HG02571 (cell line): ENCODE measurements around the gene STMND1.

ENCODE experiments used
- ATAC-seq: cut with Tn5 transposase; IDR thresholded peaks from one replicate; pipeline ENCODE4 v1.9.1; 2021; ENCODE audit warnings: mild to moderate bottlenecking, moderate library complexity; ENCODE audit not compliant: unreplicated experiment

STMND1 gene

DNA sequence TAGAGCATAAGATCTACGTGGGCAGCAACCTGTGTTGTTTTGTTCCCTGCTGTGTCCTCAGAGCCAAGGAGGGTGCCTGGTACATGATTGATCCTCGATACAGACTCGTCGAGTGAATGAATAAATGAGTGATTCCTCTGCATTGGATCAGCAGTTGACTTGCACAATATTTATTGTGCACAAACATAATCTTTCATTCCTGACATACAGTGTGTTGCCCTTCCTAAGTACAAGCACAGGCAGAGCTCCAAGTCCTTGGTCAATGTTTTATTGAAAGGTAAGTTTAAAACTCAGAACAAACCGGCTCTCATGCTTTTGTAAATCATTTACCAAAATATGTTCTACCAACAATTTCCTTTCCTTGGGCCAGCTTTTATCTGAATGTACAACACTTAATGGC is 57.4 kb downstream of the STMND1 start:
- no peak for ATAC-seq

DNA sequence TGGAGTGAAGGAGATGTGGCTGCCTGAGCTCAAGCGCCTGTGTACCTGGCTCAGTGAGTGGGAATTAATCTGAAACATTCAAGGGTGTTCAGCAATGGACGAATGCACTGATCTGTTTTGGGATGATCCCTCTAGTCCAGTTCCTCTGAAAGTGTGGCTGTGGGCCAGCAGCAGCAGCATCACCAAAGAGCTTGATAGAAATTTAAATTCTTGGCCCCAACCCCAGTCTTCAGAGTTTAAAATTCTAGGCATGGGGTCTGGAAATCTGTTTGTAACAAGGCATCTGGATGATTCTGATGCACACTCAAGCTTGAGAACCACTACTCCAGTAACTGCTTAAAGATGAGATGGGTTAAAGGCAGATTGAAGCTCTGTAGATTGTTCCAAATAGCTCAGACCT is 59.2 kb downstream of the STMND1 start:
- no peak for ATAC-seq

DNA sequence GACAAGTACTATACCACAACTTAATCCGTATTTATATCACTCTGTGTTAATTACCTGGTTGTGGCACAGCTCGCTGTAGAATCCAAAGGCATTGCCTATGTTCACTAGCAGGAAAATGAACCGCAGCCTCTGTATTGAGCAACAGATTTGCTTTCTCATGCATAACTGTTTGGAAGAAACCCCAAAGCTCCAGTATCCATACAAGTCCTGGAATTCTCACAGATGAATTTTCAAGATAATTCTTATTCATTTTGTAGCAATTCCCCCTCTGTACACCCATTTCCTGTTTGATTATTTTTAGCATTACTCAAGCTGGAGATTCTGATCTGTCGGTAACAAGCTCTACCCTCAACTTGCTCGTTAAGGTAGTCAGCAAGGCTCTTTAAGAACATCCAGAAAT is 63.5 kb downstream of the STMND1 start:
- no peak for ATAC-seq

DNA sequence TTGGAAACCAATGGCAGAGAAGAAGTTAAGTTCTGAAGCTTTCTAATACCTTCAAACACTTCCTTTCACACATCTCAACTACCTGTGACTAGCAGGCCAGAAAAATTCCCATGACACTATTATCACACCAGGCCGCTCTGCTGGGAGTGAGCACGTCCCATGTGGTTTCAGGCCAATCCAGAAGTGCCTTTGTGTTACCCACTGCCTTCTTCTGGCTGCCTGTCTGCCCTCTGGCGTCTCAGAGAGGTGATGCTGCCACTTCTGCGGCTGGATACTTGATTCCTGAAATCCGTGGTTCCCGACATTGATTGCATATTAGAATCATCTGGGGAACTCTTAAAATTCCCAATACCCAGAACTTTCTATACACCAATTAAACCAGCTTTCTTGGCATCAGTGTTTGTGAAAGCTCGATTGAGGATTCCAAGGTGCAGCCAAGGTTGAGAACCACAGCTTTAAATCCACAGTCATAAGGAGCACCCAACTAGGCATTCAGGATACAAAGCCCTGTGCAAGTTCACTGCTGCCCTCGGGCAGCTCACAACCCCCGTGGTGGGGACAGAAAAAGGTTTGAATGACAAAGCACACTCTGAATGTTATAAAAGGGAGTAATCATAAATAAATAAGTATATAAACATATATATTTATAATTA is 65.6 kb downstream of the STMND1 start:
- ATAC-seq, result no peak

DNA sequence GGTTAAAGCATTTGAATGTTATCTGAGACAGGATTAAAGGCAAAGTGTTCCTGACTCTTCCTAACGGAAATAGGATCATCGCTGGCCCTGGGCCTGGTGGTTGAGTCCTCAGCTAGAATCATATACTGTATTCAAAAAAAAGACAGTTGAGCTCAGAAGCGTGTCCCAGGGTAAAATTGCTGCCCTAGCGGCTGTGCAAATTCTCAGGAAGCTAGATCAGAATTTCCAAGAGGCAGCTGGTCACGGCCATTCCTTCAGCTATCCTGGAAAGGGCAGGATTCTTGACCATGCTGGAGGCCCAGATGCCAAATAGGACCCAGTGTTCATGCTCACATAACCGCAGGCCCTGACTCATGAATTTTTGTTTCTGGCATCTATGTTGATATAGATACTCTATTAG is 67.4 kb downstream of the STMND1 start:
- no peak for ATAC-seq

DNA sequence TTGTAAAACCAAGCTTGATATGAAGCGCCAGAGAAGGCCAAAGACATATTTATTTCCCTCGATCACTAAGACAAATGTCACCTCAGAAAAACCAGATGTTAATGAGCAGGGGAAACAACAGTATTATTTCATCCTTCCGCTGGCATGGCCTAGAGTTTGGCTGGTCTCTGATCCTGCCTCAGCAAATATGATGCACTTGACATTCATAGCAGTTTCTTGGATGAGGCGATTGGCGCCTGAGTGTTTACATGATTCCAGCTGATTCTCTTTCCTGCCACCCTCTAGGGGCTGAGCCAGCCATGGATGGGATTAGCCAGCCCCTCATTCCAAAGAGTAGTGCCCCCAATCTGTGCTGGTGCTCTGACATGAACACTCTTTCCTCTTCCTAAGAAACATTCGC is 67.9 kb downstream of the STMND1 start:
- ATAC-seq, result no peak

DNA sequence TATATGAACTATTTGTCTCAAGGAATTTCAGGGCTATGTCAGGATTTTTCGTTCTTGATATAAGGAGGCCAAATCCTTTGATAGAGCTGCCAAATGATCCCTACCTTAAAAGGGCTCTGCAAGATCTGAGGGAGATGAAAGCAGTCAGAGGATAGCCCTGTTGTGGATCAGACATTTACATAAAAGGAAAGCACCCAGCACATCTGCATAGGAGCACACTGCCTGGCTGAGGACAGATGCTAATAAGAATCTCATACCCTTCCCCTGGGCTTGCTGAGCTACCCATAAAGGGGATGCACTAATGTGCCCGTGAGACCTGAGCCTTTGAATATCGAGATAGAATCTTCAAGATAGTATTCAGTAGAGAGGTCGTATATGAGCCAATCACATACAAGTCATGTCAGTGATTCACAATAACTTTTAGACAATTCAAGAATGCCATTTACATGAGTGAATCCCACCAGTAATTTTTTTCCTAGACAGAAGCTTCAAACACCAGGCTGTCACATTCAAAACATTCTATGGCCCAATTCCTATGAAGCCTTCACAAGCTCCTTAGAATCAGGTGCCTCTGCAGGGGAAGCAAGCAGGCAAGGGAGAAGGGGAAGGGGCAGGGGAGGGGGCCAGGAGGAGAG is 71.1 kb downstream of the STMND1 start:
- ATAC-seq, result no peak

DNA sequence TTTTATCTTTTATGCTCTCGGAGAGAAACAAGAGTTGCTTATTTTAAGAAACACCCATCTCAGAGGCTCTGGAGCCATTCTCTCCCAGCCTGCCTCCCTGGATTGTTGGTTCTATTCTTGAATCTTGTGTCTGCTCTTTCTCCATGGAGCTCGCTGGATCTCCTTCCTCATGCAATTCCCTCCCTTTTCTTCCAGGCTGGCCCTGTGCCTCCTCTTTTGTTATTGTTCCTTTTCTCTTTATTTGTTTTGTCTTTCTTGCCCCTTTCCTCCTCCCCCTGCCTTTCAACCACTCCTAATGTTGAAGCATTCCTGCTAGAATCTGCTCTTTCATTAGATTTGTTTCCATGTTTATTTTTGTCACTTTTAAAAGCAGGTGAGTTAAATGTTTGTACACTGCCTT is 76.5 kb downstream of the STMND1 start:
- ATAC-seq, result no peak

DNA sequence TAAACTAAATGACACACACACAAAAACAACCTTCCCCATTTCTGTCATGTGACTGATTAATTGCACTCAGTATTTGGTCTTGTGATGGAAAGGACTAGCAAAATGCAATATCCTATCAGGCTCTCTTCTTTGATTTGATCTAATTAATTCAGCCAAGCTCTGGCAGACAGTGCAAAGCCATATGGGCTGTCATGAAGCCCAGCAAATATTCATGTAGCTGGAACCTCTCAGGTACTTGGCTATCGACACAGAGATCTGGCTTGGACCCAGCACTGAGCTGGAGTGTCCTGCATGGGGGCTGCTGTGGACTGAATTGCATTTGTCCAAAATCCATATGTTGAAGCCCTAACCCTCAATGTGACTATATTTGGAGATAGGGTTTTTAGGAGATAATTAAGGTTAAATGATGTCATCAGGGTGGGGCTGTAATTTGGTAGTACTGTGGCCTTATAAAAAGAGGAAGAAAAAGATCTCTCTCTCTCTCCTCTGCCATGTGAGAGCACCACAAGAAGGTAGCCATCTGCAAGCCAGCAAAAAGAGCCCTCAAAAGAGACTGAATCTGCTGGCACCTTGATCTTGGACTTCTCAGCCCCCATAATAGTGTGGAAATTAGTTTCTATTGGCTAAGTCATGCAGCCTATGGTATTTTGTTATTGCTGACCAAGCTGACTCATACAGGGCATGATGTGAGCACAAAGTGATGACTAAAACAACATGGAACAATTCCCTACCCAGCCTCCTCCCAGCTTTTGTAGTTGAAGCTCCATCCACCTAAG is 77.1 kb downstream of the STMND1 start:
- ATAC-seq, result no peak

DNA sequence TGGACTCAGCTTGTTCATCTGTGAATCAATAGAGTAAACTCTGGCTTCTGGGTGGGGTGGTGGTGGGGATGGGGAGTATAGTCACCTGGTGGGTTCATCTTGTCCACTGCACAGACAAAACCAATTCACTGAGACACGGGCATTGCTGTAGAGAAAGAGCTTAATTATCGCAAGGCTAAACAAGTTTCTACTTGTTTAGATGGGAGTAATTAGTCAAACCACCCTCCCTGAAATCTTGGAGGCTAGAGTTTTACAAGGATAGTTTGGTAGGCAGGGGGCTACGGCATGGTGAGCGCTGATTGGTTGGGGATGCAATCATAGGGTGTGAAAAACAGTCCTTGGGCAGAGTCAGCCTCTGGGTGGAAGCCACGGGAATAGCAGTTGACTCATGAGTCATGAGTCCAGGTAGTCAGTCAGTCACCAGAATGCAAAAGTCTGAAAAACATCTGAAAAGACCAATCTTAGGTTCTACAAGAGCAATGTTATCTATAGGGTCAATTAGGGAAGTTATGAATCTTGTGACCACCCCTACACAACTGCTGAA is 77.8 kb downstream of the STMND1 start:
- ATAC-seq, result no peak
